Suprapubic skin (tissue), 4 donors: ENCODE results near the gene USO1. TPM values are rescaled to one million over a fixed set of nuclear protein-coding genes. Genes with fewer than 3 reads are reported as not detected.

Experiments
- DNase-seq, 2 donors: peaks; one replicate each; pipeline ENCODE4 v3.0.0-alpha.2; 2019; ENCODE audit warnings: low spot score in 2 of 2
- H3K27ac ChIP-seq: fragments of 200-600 bp; sonication (generic); one replicate; pipeline ENCODE4 v1.5.1; 2019
- H3K27me3 ChIP-seq: fragments of 200-600 bp; sonication (generic); one replicate; pipeline ENCODE4 v1.5.1; 2019
- H3K36me3 ChIP-seq: fragments of 200-600 bp; sonication (generic); one replicate; pipeline ENCODE4 v1.5.1; 2019
- H3K4me1 ChIP-seq: fragments of 200-600 bp; sonication (generic); one replicate; pipeline ENCODE4 v1.5.1; 2019
- H3K4me3 ChIP-seq: fragments of 200-600 bp; sonication (generic); one replicate; pipeline ENCODE4 v1.5.1; 2019; ENCODE audit warnings: mild to moderate bottlenecking
- H3K9me3 ChIP-seq: fragments of 200-600 bp; sonication (generic); one replicate; pipeline ENCODE4 v1.5.1; 2019
- EP300 ChIP-seq: sonication (generic); formaldehyde crosslinking; IDR thresholded peaks from one replicate; pipeline ENCODE4 v1.6.1; 2017; ENCODE audit warnings: antibody characterized with exemption
- POLR2A ChIP-seq, 2 donors: fragments of 450-650 bp; IDR thresholded peaks; one replicate each; pipeline ENCODE4 v1.6.1; 2017; ENCODE audit warnings: antibody characterized with exemption in 2 of 2, mild to moderate bottlenecking in 2 of 2, moderate library complexity in 2 of 2
- POLR2AphosphoS5 ChIP-seq, 3 donors: sonication (generic); formaldehyde crosslinking; IDR thresholded peaks; one replicate each; pipeline ENCODE4 v1.6.1; 2017; ENCODE audit warnings: antibody characterized with exemption in 3 of 3
- WGBS: methylation state at CpG from one replicate; pipeline ENCODE4 v1.1.5; 2018; 5-methylcytosine and 5-hydroxymethylcytosine counted together
- total RNA-seq, 4 donors: library from RNA; depleted of rRNA; stranded (reverse); fragments of >200 nt; gene quantifications; one replicate each; pipeline ENCODE4 v1.1.0, GENCODE V29; 2016
- TF ChIP-seq, protein P1 (sequence below), 2 donors: fragments of 200-600 bp in 1 of 2; fragments of 450-650 bp in 1 of 2; sonication (generic) in 1 of 2; IDR thresholded peaks; one replicate each; pipeline ENCODE4 v1.5.1; 2016 to 2019; ENCODE audit warnings: antibody characterized with exemption in 2 of 2, mild to moderate bottlenecking in 1 of 2, moderate library complexity in 1 of 2

The USO1 gene
- total RNA-seq, 4 donors from 2014 or later: 46.8 to 61.1 (median 55.2) TPM

DNA sequence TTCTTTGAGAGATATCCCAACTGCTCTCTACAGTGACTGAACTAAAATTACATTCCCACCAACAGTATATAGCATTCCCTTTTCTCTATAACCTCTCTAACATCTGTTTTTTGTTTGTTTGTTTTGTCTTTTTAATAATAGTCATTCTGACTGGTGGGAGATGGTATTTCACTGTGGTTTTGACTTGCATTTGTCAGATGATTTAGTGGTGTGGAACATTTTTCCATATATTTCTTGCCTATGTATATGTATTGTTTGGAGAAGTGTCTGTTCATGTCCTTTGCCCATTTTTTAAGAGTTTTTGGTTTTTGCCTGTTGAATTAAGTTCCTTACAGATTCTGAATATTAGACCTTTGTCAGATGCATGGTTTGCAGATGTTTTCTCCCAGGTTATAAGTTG lies 9.0 kb downstream of the USO1 start:
- Histone ChIP-seq H3K4me1 (peaks cover 19% of the 10 kb centered on the region), H3K9me3 (no peaks in the 10 kb centered on the region), H3K36me3 (no peaks in the 10 kb centered on the region), H3K27me3 (no peaks in the 10 kb centered on the region), H3K27ac (no peak overlapping the region), H3K4me3 (no peak overlapping the region)
- TF ChIP-seq POLR2AphosphoS5 (IDR thresholded peaks at IDR 0.05) (no peak), EP300 (no peak), POLR2A (IDR thresholded peaks at IDR 0.05) (no peak)
- TF ChIP-seq, protein P1, sequence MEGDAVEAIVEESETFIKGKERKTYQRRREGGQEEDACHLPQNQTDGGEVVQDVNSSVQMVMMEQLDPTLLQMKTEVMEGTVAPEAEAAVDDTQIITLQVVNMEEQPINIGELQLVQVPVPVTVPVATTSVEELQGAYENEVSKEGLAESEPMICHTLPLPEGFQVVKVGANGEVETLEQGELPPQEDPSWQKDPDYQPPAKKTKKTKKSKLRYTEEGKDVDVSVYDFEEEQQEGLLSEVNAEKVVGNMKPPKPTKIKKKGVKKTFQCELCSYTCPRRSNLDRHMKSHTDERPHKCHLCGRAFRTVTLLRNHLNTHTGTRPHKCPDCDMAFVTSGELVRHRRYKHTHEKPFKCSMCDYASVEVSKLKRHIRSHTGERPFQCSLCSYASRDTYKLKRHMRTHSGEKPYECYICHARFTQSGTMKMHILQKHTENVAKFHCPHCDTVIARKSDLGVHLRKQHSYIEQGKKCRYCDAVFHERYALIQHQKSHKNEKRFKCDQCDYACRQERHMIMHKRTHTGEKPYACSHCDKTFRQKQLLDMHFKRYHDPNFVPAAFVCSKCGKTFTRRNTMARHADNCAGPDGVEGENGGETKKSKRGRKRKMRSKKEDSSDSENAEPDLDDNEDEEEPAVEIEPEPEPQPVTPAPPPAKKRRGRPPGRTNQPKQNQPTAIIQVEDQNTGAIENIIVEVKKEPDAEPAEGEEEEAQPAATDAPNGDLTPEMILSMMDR (IDR thresholded peaks at IDR 0.05): no peak
- DNase-seq: no peak

DNA sequence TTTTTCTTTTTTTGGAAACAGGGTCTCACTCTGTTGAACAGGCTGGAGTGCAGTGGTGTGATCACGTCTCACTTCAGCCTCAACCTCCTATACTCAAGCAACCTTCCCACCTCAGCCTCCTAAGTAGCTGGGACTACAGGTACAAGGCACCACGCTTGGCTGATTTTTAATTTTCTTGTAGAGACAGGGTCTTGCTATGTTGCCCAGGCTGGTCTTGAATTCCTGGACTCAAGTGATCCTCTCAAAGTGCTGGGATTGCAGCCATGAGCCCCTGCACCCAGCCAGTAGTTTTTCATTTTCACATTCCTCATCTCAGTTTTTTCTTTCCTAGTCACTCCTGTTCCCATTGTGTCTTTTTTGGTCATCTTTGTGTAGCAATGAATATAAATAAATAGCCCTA lies 11.1 kb downstream of the USO1 start:
- no peak overlapping the region for H3K27ac ChIP-seq
- no peak for DNase-seq
- 96% methylated on average over 2 of the region's 2 CpGs for WGBS
- H3K27me3 ChIP-seq: no peaks in the 10 kb centered on the region
- H3K36me3 ChIP-seq: no peaks in the 10 kb centered on the region
- TF ChIP-seq POLR2A (IDR thresholded peaks at IDR 0.05) (no peak), EP300 (no peak), POLR2AphosphoS5 (IDR thresholded peaks at IDR 0.05) (no peak)
- TF ChIP-seq, protein P1 (IDR thresholded peaks at IDR 0.05): no peak
- H3K4me1 ChIP-seq: peaks cover 8% of the 10 kb centered on the region
- H3K4me3 ChIP-seq: no peak overlapping the region
- H3K9me3 ChIP-seq: no peaks in the 10 kb centered on the region

- DNase-seq: no peak
- H3K36me3 ChIP-seq: no peaks in the 10 kb centered on the region
- no peak overlapping the region for H3K27ac ChIP-seq
- H3K9me3 ChIP-seq: no peaks in the 10 kb centered on the region
- 52% methylated on average over 2 of the region's 2 CpGs for WGBS
- H3K4me3 ChIP-seq: no peak overlapping the region
- TF ChIP-seq, protein P1 (IDR thresholded peaks at IDR 0.05): no peak
- TF ChIP-seq POLR2AphosphoS5 (IDR thresholded peaks at IDR 0.05): no peak
- no peak for TF ChIP-seq POLR2A (IDR thresholded peaks at IDR 0.05)
- no peaks in the 10 kb centered on the region for H3K27me3 ChIP-seq
- H3K4me1 ChIP-seq: peaks cover 3% of the 10 kb centered on the region
Observed at GRCh38 chr4:75736862-75737261, 12.5 kb downstream of the USO1 start.

- TF ChIP-seq, protein P1 (IDR thresholded peaks at IDR 0.05): no peak
- Histone ChIP-seq H3K27ac (no peak overlapping the region), H3K4me3 (no peak overlapping the region), H3K9me3 (no peaks in the 10 kb centered on the region), H3K27me3 (no peaks in the 10 kb centered on the region), H3K4me1 (peaks cover 3% of the 10 kb centered on the region), H3K36me3 (no peaks in the 10 kb centered on the region)
- WGBS: 92% methylated on average over 2 of the region's 2 CpGs
- no peak for DNase-seq
Observed at GRCh38 chr4:75737398-75737797, 13.0 kb downstream of the USO1 start.

DNA sequence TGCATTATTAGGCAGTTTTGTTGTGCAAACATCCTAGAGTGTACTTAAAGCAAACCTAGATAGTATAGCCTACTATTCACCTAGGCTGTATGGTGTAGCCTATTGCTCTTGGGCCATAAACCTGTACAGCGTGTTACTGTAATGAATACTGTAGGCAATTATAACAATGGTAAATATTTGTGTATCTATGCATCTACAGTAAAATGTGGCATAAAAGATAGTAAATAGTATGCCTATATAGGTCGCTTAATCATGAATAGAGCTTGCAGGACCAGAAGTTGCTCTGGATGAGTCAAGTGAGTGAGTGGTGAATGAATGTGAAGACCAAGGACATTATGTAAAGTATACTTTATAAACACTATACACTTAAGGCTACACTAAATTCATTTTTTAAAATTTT lies 16.6 kb downstream of the USO1 start:
- H3K27ac ChIP-seq: no peak overlapping the region
- no peak overlapping the region for H3K4me3 ChIP-seq
- H3K27me3 ChIP-seq: no peaks in the 10 kb centered on the region
- DNase-seq: no peak
- H3K9me3 ChIP-seq: no peaks in the 10 kb centered on the region
- TF ChIP-seq POLR2A (IDR thresholded peaks at IDR 0.05): no peak
- no peak for TF ChIP-seq POLR2AphosphoS5 (IDR thresholded peaks at IDR 0.05)
- TF ChIP-seq, protein P1 (IDR thresholded peaks at IDR 0.05): no peak
- no peak for TF ChIP-seq EP300
- H3K36me3 ChIP-seq: no peaks in the 10 kb centered on the region
- 96% methylated on average over 2 of the region's 2 CpGs for WGBS
- H3K4me1 ChIP-seq: peaks cover 3% of the 10 kb centered on the region
